Islet of Langerhans (tissue), 1 donor: ENCODE results near the gene S1PR1.

ENCODE experiments used
- FAIRE-seq: peaks from one replicate; lab custom pipeline; 2011; peaks lifted over from hg19 to GRCh38; lab: Jason Lieb, UNC

S1PR1 gene

GRCh38 chr1:101245246-101245927 lies 8.6 kb downstream of the S1PR1 start:
- FAIRE-seq, result no peak

GRCh38 chr1:101247404-101248287 lies 10.8 kb downstream of the S1PR1 start:
- no peak for FAIRE-seq

GRCh38 chr1:101250222-101250621 lies 13.4 kb downstream of the S1PR1 start:
- no peak for FAIRE-seq

- no peak for FAIRE-seq
These were observed 13.9 kb downstream of the S1PR1 start for GRCh38 chr1:101250656-101251272.

- no peak for FAIRE-seq
These were observed 14.7 kb downstream of the S1PR1 start for GRCh38 chr1:101251504-101251903.

GRCh38 chr1:101253976-101254674 lies 17.3 kb downstream of the S1PR1 start:
- no peak for FAIRE-seq

- FAIRE-seq, result no peak
These were observed 20.9 kb downstream of the S1PR1 start for GRCh38 chr1:101257500-101258325.

- no peak for FAIRE-seq
These were observed 22.9 kb downstream of the S1PR1 start for GRCh38 chr1:101259744-101260148.

- no peak for FAIRE-seq
These were observed 23.9 kb downstream of the S1PR1 start for GRCh38 chr1:101260556-101261350.

GRCh38 chr1:101261623-101262022 lies 24.8 kb downstream of the S1PR1 start:
- no peak for FAIRE-seq

GRCh38 chr1:101262060-101262459 lies 25.2 kb downstream of the S1PR1 start:
- FAIRE-seq, result no peak

- no peak for FAIRE-seq
These were observed 26.0 kb downstream of the S1PR1 start for GRCh38 chr1:101262630-101263348.

- FAIRE-seq, result no peak
These were observed 27.9 kb downstream of the S1PR1 start for GRCh38 chr1:101264697-101265096.

GRCh38 chr1:101265684-101266083 lies 28.9 kb downstream of the S1PR1 start:
- FAIRE-seq, result no peak

- FAIRE-seq, result no peak
These were observed 30.3 kb downstream of the S1PR1 start for GRCh38 chr1:101267082-101267481.

- FAIRE-seq, result no peak
These were observed 32.1 kb downstream of the S1PR1 start for GRCh38 chr1:101268893-101269292.

GRCh38 chr1:101275672-101276071 lies 38.9 kb downstream of the S1PR1 start:
- FAIRE-seq, result no peak

- no peak for FAIRE-seq
These were observed 40.0 kb downstream of the S1PR1 start for GRCh38 chr1:101276818-101277217.

GRCh38 chr1:101278238-101278637 lies 41.4 kb downstream of the S1PR1 start:
- FAIRE-seq, result no peak

GRCh38 chr1:101278845-101279244 lies 42.0 kb downstream of the S1PR1 start:
- FAIRE-seq, result no peak
